ENCODE results near the gene KCNK17.

Gene KCNK17

DNA sequence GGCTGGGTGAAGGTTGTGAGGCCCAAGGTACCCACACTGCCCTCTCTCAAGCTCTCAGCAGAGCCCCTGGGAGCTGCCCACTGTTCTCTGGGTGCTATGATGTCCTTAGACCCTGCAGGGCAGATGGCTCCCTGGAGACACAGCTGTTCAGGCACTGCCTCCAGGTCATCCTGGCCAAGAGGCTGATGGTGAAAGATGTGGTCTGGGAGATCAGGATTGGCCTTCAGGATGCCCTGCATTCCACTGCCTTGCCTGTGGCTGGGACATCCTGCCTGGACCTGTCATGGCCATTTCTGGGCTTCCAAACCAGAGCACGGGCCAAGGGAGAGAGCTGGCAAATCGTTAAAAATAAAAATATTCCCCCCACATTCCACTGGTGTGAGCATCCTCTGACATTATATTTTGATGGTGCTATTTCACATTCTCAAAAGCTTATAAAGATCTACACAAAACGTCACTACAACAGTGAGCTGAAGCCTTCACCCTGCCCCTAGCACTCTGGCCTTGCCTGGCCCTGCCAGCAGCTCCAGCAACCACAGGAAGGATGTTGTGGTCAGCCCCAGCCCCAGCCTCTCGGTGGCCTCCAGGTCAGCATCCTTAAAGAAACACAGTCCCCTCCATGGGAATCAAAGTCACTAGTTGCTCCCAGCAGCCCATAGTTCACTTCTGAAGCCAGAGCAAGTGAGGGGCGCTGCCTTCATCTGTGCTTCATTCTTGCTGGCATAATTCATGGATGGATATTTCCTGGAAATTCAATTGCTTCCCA is 21.7 kb upstream of the KCNK17 start:
- no peak for DNase-seq (ENCODE audit: low read depth in 2 of 2)

DNA sequence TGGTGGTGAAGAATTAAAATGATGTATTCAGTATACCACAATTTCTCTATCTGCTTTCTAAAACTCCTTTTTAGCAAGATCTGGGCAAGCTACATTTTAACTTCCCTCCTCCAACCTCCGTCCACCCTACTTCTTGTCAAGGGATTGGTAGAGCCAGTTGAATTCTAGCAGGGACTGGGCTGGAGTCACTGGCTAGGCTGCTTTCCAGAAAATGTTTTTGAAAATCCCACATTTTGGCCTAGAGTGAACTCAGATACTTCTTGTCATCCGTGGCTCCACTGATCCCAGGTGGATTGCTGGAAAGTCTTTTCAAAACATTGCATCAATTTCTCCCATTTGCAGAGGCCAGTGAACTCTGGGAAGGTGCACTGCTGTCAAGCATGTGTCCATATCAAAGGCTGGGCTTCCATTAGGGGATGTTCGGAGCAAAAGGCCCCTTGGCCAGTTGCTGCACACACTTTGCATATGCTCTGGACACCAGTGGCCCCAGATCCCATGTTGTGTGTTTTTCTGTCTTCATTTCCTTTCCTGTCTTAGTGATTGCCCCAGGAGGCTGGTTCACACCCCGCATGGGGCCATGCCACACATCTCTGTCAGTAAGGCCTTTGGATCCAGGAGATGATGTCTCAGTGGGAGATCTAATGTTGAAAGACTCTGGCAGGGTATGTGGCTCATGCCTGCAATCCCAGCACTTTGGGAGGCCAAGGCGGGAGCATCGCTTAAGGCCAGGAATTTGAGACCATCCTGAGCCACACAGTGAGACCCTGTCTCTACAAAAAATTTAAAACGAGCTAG is 19.6 kb upstream of the KCNK17 start:
- DNase-seq (ENCODE audit: low read depth in 2 of 2): no peak

DNA sequence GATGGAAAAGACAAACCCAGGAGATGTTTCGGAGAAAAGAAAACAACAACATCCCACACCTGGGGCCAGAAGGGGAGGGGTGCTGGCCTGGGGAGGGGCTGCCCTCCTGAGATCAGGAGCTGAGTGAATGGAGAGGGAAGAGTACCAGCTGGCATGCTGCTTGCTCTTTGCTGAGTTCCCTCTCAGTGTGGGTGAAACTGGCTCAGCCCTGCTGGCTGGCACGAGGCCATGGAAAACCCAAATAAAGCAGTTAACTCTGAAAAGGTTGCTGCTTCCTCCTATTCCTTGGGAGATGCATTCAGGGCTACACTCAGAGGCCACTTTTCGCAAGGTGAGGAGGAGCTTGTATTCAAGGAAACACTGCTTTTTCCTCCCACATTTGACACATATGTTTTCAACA is 16.3 kb upstream of the KCNK17 start:
- DNase-seq (ENCODE audit: low read depth in 2 of 2): no peak

DNA sequence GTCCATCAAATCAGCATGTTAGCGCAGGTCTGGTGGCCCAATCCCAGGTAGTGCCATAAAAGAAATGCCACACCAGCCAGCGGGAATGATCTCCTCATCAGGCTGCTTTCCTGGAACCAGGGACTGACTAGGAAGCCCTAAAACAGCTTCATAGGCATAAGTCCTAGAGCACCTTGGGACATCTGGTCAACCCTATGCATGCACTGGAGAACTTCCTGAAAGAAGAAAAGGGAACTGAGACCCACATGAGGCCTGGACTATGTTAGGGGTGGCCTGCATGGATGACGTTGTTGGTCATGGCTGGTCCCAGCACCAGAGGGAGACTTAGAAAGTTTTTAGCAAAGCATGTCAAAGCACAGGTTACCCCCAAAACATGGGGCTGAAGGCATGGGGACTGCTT is 15.8 kb upstream of the KCNK17 start:
- DNase-seq (ENCODE audit: low read depth in 2 of 2): no peak

DNA sequence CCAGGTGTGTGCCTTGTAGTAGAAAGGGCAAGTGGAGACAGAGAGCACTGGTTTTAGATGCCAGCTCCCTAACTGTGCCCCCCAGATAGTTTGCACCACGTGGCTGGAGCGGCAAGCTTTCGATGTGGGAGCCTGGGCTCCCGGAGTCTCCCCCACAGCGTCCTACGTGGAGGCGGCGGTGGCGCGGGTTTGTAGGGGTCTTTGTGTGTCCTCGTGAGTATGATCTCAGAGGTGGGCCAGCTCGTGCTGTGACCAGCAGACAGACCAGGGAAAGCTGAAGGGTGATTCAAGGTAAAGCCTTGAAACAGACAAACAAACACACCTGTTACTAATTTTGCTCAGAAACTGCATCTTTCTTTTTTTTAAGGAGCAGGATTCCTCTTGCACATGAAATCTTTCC is 13.8 kb upstream of the KCNK17 start:
- no peak for DNase-seq (ENCODE audit: low read depth in 2 of 2)

DNA sequence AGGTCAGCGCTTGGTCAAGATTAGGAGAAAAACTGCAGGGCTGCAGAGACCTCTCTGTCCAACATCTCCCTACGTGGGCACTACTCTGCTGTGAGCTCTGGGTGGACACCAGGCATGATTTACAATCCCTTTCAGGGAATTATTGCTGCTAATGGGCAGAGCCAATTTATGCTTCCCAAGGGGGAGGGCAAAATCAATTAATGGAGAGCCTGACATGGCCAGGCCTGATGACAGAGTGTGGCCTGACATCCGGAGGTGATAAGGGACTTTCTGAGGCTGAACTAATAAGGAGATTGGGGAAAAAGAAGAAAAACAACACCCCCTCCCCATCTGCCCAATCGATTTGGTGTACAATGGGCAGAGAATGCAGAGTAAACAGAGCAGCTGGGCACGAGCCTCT is 13.3 kb upstream of the KCNK17 start:
- DNase-seq (ENCODE audit: low read depth in 2 of 2): no peak

DNA sequence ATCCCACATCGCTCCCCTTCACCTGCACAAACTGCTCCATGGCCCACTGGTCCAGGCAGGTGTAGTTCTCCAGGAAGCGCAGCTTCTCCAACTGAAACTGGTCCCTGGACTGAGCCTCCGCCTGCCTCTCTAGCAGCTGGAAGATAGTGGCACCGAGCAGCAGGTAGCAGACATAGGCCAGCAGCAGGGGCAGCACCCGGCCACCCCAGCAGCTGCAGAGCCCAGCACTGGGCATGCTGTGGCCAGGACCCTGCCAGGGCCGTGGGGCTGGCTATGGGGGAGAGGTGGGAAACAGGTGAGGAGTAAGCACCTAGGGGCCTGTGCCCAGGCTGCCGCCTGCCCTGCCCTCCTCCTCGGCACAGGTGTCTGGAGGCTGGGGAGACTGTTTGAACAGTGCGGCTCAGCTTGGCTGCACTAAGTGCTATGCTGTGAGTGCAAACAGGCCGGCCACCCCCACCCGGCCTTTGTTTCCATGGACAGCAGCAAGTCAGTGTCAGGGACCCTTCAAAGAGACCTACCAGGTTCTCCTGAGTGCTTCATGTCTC is 8.2 kb upstream of the KCNK17 start, which contains the start of gene KCNK16:
Gene KCNK16 (minus strand): TSS at position 397 of the 545 bp plus-strand sequence. CDS start 162 bp downstream, at position 235.
- no peak for DNase-seq (ENCODE audit: low read depth in 2 of 2)

DNA sequence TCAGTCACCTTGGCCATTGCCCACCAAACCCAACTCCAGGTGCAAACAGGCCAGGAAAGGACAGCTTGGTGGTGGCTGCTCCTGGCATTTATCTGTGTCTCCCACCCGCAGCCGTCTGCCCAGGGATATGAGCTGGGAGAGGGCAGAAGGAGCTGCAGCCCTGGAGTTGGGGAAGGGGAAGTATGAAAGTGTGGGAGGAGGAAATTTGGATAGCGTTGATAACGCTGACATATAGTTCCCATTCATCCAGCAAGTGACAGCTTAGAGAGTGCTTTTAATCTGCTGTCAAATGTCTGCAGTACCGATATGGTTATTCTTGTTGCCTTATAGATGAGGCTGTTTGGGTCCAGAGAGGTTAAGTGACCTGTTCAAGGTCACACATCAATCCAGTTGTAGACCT is 7.5 kb upstream of the KCNK17 start:
- DNase-seq (ENCODE audit: low read depth in 2 of 2): no peak

DNA sequence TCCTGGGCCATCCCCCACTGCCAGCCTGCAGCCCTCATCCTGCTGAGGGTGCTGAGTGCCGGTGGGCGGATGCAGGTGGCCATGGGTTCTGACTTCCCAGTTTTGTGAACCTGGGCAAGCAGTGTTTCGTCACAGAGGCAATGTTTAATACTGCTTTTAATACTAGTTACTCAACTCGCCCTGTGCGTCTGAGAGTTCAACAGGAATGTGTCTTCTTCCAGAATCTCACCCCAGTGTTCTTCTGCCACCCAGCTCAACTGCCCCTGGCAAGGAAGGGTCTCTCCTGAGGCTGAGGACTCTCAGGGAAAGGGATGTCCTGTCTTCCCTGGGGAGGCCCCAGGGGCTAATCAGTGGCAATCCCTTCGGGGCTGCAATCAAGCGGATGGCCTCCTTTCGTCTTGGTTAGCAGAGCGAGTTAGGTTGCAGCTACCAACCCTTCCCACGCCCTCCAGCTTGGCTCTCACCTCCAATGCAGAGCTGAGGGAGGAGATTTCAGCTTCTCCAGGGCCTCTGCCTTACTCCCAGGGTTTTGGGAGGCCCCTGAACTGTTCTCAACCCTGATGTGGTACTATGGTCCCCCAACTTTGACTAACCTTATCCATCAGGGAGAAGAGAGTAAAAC is 6.3 kb upstream of the KCNK17 start:
- DNase-seq (ENCODE audit: low read depth in 2 of 2): no peak

DNA sequence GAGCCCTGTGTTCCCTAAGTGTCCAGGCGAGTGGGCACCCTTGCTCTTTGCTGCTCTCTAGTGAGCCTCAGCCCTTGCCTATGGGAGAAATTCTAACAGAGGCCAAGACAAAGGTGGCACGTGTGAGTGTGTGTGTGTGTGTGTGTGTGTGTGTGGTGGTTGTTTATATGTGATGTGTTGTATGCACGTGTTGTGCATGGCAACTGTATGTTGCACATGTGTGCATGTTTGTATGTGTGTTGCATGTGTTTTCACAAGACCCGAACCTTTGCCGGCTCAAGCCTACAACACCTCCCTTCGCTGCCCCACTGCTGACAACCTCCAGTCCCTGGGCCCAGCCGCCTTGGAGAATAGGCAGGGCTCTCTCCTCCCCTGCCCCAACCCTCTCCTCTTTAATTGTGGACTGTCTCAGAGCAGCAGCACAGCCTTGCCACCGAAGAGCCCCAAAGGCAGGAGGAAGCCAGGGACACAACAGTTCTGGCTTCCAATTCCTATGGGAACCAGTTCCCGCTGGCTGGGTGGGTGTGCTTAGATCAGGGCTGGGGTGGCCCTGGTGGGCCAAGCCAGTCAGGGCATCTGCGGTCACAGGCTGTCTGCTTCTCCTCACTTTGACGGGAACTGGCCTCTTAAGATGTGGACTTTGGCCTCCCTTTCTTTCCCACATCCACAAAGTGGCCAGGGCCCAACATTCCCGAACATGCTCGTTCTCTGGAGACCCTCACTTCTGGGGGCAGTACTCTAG is 5.6 kb upstream of the KCNK17 start:
- no peak for DNase-seq (ENCODE audit: low read depth in 2 of 2)

DNA sequence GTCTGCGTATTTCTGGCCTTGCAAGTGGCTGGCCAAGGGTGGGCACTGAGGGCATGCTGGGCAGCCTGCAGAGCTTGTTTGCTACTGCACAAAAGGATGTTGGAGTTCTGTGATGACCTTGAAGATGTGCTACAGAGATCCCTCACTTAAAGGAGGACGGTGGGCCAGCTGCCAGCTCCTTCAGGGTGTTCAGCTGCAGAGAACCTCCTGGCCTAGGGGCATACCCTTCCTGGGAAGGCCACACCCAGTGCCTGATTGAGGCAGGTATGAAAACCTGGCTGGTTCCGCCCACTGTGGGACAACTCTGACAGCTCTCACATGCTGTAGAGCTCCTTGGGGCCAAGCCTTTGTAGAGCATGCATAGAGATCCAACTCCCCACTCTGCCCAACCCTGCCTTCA is 3.0 kb upstream of the KCNK17 start:
- DNase-seq (ENCODE audit: low read depth in 2 of 2): no peak

DNA sequence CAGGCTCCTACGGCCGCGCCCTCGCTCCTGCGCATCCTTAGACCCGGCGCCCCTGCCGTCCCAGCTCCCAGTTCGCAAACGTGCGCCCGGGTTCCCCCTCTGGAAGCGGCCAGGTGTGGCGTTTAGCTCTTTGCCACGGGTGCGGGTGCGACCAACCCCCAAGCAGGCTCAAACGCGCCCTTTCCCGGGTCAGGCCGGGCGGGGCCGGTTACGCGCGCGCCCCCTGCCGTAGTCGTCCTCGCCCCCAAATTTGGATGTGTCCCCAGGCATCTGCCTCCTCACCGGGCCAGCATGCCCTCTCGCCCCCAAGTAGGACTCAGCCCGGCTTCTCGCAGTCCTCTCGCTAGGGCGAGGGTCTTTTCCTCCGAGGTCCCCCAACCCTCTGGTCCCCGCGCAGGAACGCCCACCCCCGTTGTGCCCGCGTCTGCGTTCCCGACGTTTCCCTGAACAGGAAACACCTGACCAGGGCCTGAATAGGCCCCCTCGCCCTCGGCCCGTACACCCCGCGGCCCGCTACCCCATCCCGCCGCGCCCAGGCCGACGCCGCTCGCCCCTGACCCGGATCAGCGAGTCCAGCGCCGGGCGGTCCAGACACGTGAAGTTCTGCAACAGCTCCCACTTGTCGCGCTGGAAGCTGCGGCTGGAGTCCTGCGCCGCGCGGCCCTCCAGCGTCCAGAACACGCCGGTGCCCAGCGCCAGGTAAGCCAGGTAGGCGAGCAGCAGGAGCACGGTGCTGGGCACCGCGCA is 520 bp downstream of the KCNK17 start:
- DNase-seq (ENCODE audit: low read depth in 2 of 2): no peak

DNA sequence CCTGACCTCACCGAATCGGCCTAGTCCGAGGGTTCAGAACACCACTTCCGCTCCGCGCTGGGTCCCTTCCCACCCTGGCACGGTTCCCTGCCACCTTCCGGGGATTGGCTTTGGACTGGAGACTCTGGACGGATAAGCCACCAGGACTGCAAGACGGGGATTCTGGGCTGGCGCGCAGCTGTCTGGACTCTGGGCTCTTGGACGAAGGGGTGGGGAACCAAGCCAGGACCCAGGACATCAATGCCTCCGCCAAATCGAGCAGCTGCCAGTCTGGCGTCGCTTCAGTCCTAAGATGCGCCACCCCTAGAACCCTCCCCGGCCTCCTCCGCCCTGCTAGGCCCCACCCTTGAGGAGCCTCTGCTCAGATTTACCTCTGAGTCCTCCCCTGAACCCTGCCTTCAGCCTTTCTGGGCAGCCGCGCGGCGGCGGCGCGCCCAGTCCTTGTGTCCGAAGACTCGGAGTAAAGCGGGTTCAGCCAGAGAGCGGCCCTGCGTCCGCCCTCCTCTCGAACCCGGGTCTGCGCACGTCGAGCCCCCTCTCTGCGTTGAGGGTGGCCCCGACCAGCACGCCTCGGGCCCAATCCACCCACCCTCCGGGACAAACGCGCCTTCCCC is 1.2 kb downstream of the KCNK17 start:
- DNase-seq (ENCODE audit: low read depth in 2 of 2): no peak

DNA sequence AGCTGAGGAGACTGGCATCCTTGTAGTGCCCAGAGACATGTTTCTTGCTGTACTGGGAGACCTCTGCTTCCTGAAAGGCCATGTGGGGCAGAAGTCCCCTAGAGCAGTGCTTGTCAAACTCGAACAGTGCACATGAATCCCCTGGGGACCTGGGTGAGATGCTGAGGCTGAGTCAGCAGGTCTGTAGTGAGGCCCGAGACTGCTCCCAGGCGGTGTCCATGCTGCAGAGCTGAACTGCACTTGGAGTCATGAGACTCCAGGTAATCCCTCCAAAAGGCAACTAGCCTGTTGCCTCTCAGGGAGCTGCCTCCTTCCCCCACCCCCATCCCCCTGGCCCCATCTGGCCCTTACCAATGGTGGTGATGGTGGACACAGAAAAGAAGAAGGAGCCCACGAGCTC is 3.7 kb downstream of the KCNK17 start:
- DNase-seq (ENCODE audit: low read depth in 2 of 2): no peak

DNA sequence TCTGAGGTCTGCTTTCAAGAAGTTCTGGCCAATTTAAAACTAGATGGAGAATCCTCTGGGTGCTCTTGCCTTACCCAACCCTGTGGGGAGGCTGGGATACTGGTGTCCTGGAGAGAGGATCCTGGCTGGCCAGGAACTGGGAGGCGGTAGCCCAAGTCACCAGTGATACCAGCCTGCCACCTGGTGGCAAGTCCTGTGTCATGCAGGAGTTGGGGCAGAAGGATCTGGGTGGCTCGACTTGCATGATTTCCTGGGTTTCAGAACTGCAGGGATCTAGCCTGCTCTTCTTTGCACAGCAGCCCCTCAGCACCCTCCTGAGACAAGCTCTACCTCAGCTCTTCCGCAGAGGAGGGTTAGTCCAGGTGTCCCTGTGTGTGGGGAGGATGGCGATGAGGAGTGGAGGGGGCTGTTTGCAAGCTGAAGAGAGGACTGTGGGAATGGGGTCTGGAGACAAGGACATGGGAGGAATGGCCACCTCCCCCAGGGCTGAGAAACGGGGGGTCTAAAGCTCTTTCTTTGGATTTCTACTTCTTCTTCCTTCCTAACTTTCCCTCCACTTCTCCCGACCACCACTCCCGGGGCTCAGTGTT is 4.2 kb downstream of the KCNK17 start:
- peak in 1 of 2 donors; percentile 17 for DNase-seq (ENCODE audit: low read depth in 2 of 2)

DNA sequence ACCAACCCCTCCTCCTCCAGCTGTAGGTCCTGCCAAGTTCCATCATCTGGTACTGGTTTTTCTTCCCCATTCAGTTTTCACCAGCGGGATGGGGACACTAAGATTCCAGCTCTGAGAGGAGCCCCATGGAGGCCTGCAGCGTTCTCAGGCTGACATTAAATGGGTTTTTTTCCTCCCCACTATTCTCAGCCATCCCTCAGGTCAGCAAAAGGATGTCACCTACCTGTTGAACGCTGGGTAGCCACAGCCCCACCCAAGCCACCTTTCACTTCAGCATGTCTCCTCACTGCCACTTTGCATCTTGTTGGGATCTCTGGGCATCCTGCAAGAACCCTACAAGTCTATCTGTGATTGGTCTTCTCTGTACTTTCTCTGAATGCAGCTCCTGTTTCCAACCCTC is 6.8 kb downstream of the KCNK17 start:
- no peak for DNase-seq (ENCODE audit: low read depth in 2 of 2)

DNA sequence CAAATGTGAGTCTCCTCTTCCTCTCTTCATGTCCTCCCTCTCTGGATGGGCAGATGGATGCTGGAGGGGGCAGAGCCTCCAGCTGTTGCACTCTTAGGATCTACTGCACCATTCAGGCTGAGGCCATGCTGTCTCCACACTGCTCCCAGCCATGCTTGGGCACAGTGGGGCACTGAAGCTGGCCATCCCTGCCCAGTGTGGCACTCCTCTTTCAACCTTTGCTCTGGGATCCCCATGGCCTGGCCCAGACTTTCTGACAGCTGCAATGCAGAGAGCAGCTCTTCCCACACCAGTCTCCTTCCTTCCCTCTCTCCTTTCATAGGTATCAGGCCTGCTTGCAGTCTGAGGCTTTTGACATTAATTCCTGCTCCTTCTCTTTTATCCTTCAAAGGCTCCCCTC is 9.3 kb downstream of the KCNK17 start:
- DNase-seq (ENCODE audit: low read depth in 2 of 2): no peak

DNA sequence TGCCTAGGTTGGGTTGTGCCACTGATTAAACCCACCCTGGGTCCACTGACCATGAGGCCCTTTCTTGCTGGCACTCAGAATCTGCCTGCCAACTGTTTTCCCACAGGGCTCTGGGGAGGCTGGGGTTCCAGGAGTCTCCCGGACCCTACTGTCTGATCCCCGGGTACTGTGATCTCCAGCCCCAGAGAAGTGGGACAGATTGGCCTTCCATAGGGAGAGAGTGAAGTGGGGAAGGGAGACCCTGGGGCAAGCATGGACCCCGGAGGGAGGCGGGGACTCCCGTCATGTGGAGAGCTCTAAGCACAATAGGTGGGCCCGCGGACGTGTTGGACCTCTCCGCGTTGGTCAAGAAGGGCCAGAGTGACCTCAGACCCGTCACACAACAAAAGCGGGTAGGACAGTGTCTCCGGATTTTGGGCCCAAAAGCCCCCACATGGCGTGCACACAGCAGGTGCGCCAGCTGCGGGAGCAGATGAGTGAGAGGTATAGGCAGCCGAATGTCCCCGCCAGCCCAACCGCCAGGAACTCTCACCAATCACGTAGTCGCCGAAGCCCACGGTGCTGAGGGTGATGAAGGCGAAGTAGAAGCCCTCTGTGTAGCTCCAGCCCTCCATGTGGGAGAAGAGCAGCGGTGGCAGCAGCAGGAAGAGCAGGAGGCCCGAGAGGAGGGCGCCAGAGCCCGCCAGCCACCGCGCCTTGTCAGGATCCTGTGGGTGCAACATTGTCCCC is 10.6 kb downstream of the KCNK17 start:
- DNase-seq (ENCODE audit: low read depth in 2 of 2): no peak

DNA sequence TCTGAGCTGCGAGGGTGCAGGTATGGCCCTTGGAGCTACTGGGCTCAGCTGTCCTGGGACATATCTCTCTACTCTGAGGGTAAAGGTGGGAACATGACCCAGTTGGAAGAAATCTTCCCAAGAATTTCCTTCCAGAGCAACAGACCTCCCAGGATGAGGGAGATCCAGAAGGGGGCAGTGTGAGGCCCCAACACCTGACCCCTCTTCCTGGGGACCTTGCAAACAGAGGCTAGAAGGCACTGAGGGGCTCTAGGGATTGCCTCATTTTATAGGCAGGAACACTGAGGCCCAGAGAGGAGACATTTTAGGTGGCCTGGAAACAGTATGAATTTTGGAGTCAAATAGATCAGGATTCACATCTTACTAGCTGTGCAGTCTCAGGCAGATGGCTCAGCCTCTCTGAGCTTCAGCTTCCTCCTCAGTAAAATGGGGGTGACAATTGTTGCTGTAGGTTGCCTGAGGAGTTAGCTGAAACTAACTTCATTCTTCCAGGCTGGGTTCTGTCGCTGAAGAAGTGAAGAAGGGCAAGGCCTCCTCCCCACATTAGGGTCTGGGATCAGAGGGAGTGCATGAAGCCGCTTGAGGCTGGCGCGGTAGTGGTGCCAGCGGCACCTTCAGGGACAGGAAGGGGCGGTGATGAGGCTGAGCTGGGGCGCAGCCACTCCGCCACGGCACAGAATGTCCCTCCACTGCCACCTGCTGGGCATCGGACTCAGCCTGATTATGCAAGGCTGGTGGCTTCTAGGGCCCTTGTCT is 11.4 kb downstream of the KCNK17 start:
- peak; percentile 69 to 73 for DNase-seq (ENCODE audit: low read depth in 2 of 2)

Measured in stimulated activated CD8-positive, alpha-beta memory T cell treated with anti-CD3 and anti-CD28 coated beads, Interleukin-2, amount 100 ng/mL, for 1 hour (primary cell).